NCI-H446 (cell line): ENCODE data around the gene LDLRAD4.

Source experiments
- DNase-seq, 2 experiments: peaks; one replicate each; lab custom pipeline; 2025; lab: John Stamatoyannopoulos, UW

The LDLRAD4 gene

GRCh38 chr18:13514558-13514957 lies 296.0 kb downstream of the LDLRAD4 start:
- DNase-seq: no peak

GRCh38 chr18:13516855-13517254 lies 298.3 kb downstream of the LDLRAD4 start:
- no peak for DNase-seq

GRCh38 chr18:13517369-13517768 lies 298.8 kb downstream of the LDLRAD4 start:
- no peak for DNase-seq

DNA sequence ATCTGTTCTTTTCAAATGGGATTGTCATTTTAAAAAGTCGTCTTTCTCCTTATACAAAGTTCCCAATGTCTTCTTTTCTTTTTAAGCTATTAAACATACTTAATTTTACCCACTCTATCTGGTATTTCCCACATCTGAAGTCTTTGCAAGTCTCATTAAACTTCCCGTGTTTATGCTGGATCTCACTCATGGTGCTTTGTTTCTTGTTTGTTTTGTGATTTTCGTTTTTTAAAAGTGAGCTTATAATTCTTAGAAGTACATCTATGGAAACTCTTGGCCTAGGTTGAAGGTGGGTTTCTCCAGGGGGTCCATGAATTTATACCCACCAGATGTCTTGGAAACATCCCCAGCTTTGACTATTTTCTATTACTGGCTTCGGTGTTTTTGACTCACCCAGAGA lies 299.8 kb downstream of the LDLRAD4 start:
- DNase-seq: no peak

DNA sequence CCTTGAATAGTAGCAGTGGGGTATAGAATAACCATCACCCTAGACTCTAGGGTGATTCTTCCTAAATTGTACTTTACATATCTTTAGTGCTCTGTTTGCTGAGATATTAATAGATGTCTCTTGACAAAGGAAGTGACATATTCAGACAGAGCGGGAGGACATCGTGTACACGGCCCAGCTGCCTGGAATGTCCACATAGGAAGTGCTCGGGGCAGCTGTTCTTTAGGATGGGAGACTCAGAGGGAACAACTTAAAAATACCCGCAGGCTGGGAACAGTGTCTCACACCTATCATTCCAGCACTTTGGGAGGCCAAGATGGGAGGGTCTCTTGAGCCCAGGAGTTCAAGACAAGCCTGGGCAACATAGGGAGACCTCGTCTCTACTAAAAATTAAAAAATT lies 301.7 kb downstream of the LDLRAD4 start:
- no peak for DNase-seq

- no peak for DNase-seq
Observed at GRCh38 chr18:13520741-13521140, 302.2 kb downstream of the LDLRAD4 start.

- DNase-seq: no peak
Observed at GRCh38 chr18:13521418-13521817, 302.9 kb downstream of the LDLRAD4 start.

DNA sequence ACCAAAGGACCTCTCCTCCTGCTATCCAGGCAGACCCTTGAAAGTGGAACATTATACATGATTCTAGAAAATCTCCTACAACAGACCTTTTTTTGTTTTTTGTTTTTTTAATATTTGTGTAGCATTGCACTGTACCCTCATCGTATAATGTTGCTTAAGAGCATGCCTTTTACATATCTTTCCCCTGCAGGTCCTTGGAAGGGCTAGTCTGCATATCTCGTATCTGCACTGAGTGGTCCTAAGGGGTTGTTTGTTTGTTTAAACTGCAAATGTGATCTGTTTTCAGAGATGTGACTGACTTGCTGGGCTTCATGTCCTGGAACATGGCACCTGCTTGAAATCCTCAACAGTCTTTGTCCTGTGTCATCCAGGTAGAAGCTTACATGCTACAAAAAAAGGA lies 303.7 kb downstream of the LDLRAD4 start:
- DNase-seq: no peak

DNA sequence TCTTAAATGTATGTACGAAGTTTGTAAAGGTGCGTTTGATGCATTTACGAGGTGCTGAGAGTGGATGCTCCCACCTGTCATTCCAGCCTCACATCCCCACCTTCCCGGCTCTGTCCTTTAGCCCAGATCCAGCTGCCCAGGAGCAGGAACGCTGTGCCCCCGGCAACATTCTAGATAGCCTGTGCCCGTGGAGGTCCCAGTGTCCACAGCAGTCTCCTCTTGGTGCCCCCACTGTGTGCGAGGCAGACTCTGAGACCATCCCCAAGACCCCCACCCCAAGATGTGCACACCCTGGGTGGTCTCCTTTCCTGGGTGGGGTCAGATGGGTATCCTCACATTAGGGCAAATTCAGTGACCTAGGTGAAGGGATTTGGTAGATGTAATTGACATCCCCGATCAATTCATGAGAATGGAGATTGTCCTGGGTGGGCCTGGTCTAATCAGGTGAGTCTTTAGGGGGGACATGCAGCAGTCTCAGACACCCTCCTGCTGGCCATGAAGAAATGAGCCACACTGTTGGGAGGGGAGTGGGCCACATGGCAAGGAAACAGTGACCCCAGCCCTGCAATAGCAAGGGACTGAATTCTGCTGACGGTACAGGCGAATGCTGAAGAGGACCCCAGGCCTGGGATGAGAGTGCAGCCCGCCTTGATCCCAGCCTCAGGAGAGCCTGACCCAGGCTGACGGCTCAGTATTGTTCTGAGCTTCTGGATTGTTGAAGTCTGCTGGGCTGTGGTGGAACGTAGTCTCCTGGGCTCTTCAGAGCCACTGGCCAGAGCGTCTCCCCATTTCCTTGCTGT lies 304.5 kb downstream of the LDLRAD4 start:
- DNase-seq: no peak

- DNase-seq: no peak
Observed at GRCh38 chr18:13524054-13524453, 305.5 kb downstream of the LDLRAD4 start.

DNA sequence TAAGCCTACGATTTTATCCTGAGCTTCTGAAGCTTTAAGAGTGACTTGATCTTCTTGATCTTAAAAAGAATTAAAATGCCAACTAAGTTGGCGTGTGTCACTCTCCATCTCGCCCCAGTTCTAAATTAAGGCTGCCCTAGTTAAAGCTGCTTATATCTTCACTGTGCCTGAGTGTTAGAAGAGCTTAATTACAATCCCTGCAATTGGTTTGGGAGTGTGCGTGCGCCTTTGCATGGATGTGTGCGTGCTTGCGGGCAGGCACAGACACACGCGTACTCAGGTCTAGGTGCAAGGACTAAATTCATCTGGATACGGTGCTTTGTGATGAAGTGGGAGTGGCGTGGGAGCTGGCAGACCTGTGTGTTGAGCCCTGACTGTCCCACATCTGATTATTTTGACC lies 306.3 kb downstream of the LDLRAD4 start:
- no peak for DNase-seq

GRCh38 chr18:13525381-13526029 lies 306.9 kb downstream of the LDLRAD4 start:
- DNase-seq: no peak

DNA sequence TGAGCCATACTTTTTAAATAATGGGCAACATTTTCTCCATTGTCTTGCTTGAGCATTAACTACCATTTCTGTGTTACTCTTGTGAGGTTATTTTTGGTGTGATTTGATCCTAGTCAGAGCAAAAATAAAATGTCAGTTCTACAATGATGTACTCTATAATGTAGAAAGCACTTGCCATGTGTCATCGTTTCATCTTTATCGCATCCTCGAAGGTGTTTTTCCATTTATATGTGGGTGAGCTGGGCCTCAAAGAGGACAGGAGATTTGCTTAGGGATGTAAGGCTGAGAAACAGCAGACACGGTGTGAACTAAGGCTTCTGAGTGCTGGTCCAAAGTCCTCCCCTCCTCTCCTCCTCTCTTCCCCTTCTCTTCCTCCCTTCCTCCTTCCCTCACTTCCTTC lies 308.0 kb downstream of the LDLRAD4 start:
- DNase-seq: no peak

DNA sequence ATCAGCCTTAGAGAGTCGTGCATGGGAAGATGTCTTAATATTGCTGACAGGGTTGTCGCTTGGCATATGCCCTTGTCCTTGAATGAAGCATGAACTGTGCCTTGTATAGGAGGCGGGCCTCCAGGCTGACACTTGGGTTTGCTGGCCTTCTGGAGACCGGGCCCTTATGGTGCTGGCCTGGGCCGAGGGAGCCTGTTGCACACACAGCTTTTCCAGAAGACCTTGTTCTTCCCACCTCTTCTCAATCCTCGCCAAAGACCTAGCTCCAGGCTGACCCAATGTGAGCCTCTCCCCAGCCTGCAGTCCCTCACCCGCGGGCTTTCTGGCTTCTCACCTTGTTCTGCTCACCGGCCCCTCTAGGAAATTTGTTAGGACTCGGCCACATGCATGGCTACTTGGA lies 308.7 kb downstream of the LDLRAD4 start:
- no peak for DNase-seq

DNA sequence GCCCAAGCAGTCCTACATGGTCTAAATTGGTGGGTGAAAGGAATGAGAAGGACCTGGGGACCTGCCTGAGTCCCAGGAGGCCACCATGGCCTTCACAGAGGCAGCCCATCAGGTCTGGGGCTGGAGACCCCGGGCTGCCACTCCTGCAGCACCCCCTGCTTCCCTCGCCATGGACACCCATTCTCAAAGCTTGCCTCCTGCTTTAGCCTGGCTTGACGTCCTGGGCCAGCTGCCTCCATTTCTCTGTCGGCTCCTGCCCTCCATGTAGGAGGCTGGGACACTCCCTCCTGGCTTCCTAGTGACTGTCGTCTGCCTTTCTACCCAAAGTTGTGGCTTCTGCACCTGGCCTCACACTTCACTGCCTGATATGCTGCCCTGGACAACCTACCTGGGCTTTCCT lies 309.2 kb downstream of the LDLRAD4 start:
- no peak for DNase-seq

DNA sequence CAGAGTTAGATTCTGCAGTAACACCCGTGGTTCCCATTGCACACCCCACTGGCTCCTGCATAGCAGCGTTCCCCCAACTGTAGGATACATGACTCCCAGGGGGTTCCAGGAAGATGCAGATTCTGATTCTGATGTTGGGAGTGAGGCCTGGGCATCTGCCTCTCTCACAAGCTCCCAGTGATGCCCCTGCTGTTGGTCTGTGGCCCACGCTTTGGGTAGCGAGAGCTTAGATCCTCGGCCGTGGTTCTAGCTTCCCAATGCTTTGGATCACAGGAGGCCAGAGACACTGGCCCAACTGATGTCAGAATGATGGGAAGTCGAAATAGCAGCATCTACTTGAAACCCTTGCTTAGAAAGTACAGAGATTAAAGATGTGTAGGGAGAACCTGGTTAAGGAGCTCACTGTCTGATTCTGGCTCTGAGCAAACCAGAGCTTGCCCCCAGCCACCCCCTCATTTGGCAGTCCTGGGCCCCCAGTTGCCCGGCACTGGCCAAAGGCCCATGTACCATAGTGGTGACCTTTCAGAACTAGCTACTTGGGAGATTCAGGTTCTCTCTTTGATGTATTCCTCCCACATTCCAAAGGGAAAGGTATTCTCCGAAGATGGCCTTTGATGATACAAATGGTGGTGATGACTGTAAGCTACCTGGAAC lies 310.3 kb downstream of the LDLRAD4 start:
- no peak for DNase-seq

GRCh38 chr18:13530033-13530878 lies 311.7 kb downstream of the LDLRAD4 start:
- DNase-seq: no peak

DNA sequence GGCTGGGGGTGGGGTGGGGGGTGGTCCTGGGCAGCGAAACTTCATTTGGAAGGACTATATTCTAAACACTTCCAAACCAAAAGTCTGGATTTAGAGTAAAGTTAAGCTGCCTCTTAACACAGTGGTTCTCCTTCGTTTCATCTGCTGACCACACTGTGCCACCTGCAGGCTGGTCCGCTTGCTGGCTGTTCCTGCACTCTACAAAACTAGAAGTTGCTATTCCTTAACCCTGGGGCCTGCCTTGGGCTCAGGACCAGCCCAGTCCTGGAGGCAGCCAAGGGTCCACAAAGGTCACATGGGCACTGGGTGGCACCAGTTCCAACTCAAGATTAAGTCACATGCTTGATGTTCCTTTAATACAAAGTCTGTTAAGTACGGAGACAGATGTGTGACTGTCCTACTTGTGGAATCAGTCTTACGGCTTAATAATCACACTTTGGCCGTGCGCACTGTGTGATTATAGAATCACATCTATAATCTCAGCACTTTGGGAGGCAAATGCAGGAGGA lies 312.4 kb downstream of the LDLRAD4 start:
- peak in 1 of 2 experiments; percentile 7 for DNase-seq

- no peak for DNase-seq
Observed at GRCh38 chr18:13531681-13532325, 313.2 kb downstream of the LDLRAD4 start.

GRCh38 chr18:13532406-13533075 lies 314.0 kb downstream of the LDLRAD4 start:
- DNase-seq: no peak

GRCh38 chr18:13534631-13535030 lies 316.1 kb downstream of the LDLRAD4 start:
- DNase-seq: no peak
